Body of pancreas (tissue), 4 donors: ENCODE measurements around the gene ISG20.

ENCODE experiments used
- POLR2A ChIP-seq, 3 donors: fragments of 450-650 bp; IDR thresholded peaks; one replicate each; pipeline ENCODE4 v1.6.1; 2016; ENCODE audit warnings: antibody characterized with exemption in 3 of 3, mild to moderate bottlenecking in 2 of 3
- TF ChIP-seq, protein P1 (sequence below), 7 experiments: fragments of 450-650 bp in 4 of 7; fragments of 200-600 bp in 3 of 7; sonication (generic) in 3 of 7; IDR thresholded peaks; one replicate each; pipeline ENCODE4 v1.5.1; 2016 to 2019; ENCODE audit warnings: antibody characterized with exemption in 7 of 7

DNA sequence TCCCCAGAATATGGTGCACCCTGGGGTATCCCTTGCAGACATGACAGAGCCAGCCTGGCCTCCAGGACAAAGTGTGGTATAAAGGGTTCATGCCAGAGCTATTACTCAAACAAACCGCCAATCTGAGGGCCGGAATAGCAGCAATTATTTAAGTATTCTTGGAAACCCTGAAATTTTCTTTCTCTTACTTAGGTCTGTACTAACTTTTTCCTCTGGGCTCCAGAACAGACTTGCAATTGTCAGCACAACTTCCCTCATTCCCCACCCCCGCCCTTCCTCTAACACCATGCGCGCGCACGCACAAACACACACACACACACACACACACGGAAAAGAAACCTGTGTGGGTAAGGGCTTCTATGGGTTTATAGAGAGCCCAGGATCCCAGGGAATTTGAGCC is 56.3 kb downstream of the ISG20 start:
- TF ChIP-seq, protein P1, sequence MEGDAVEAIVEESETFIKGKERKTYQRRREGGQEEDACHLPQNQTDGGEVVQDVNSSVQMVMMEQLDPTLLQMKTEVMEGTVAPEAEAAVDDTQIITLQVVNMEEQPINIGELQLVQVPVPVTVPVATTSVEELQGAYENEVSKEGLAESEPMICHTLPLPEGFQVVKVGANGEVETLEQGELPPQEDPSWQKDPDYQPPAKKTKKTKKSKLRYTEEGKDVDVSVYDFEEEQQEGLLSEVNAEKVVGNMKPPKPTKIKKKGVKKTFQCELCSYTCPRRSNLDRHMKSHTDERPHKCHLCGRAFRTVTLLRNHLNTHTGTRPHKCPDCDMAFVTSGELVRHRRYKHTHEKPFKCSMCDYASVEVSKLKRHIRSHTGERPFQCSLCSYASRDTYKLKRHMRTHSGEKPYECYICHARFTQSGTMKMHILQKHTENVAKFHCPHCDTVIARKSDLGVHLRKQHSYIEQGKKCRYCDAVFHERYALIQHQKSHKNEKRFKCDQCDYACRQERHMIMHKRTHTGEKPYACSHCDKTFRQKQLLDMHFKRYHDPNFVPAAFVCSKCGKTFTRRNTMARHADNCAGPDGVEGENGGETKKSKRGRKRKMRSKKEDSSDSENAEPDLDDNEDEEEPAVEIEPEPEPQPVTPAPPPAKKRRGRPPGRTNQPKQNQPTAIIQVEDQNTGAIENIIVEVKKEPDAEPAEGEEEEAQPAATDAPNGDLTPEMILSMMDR (IDR thresholded peaks at IDR 0.05): no peak
- no peak for TF ChIP-seq POLR2A (IDR thresholded peaks at IDR 0.05)
